ENCODE data around the gene FOXN3.

Gene FOXN3

GRCh38 chr14:89430391-89431236 lies 13.6 kb upstream of the FOXN3 start:
- DNase-seq: peak in 3 of 5 donors; percentile 6 to 79 (median 28)

GRCh38 chr14:89429199-89430181 lies 12.5 kb upstream of the FOXN3 start:
- DNase-seq: peak in 1 of 5 donors; percentile 67

- no peak for DNase-seq
Measured at GRCh38 chr14:89428546-89429198, 11.6 kb upstream of the FOXN3 start.

- no peak for DNase-seq
Measured at GRCh38 chr14:89428173-89428523, 11.1 kb upstream of the FOXN3 start.

- DNase-seq: no peak
Measured at GRCh38 chr14:89427426-89428172, 10.6 kb upstream of the FOXN3 start.

GRCh38 chr14:89425931-89426330 lies 8.9 kb upstream of the FOXN3 start:
- DNase-seq: peak in 1 of 5 donors; percentile 58

GRCh38 chr14:89424241-89424640 lies 7.2 kb upstream of the FOXN3 start:
- DNase-seq: no peak

GRCh38 chr14:89422952-89423345 lies 5.9 kb upstream of the FOXN3 start:
- DNase-seq: no peak

- no peak for DNase-seq
Measured at GRCh38 chr14:89422181-89422951, 5.3 kb upstream of the FOXN3 start.

- no peak for DNase-seq
Measured at GRCh38 chr14:89420502-89420901, 3.5 kb upstream of the FOXN3 start.

GRCh38 chr14:89419973-89420482 lies 3.0 kb upstream of the FOXN3 start:
- DNase-seq: no peak

- no peak for DNase-seq
Measured at GRCh38 chr14:89418976-89419375, 1.9 kb upstream of the FOXN3 start.

- DNase-seq: no peak
Measured at GRCh38 chr14:89418452-89418851, 1.4 kb upstream of the FOXN3 start.

GRCh38 chr14:89417465-89418225 lies 612 bp upstream of the FOXN3 start:
- DNase-seq: peak; percentile 27 to 72 (median 45)

GRCh38 chr14:89416002-89416995 lies 734 bp downstream of the FOXN3 start:
- DNase-seq: peak; percentile 92 to 98 (median 94)

GRCh38 chr14:89415159-89415558 lies 1.9 kb downstream of the FOXN3 start:
- DNase-seq: no peak

- DNase-seq: no peak
Measured at GRCh38 chr14:89411976-89412375, 5.1 kb downstream of the FOXN3 start.

- no peak for DNase-seq
Measured at GRCh38 chr14:89409961-89410360, 7.1 kb downstream of the FOXN3 start.
